ENCODE measurements around the gene IKZF3. TPM values are rescaled to one million over a fixed set of nuclear protein-coding genes. Genes with fewer than 3 reads are reported as not detected.

Gene IKZF3
- total RNA-seq, 1 donor from 2014 or later = not detected

GRCh38 chr17:39757931-39758873, 105.9 kb downstream of the IKZF3 start:
- Mint-ChIP-seq H3K4me3 (ENCODE audit: low read depth) (no peak overlapping the region), H3K4me1 (ENCODE audit: low read depth) (peaks cover 2% of the 10 kb centered on the region), H3K36me3 (ENCODE audit: insufficient read depth) (no peaks in the 10 kb centered on the region), H3K27ac (no peak overlapping the region), H3K9me3 (ENCODE audit: low read depth) (no peaks in the 10 kb centered on the region), H3K27me3 (peaks cover 62% of the 10 kb centered on the region)
- TF ChIP-seq CTCF (IDR thresholded peaks at IDR 0.05; ENCODE audit: unreplicated experiment) = no peak
- DNase-seq (ENCODE audit: low spot score, unreplicated experiment) = no peak

- no peak for DNase-seq (ENCODE audit: low spot score, unreplicated experiment)
- Mint-ChIP-seq H3K9me3 (ENCODE audit: low read depth) (no peaks in the 10 kb centered on the region), H3K4me1 (ENCODE audit: low read depth) (peaks cover 2% of the 10 kb centered on the region), H3K36me3 (ENCODE audit: insufficient read depth) (no peaks in the 10 kb centered on the region), H3K4me3 (ENCODE audit: low read depth) (no peak overlapping the region), H3K27me3 (peaks cover 65% of the 10 kb centered on the region), H3K27ac (no peak overlapping the region)
- TF ChIP-seq CTCF (IDR thresholded peaks at IDR 0.05; ENCODE audit: unreplicated experiment) = no peak
These were observed 106.9 kb downstream of the IKZF3 start for GRCh38 chr17:39757176-39757662.

- no peak overlapping the region for H3K27ac Mint-ChIP-seq
- peaks cover 2% of the 10 kb centered on the region for H3K4me1 Mint-ChIP-seq (ENCODE audit: low read depth)
- TF ChIP-seq CTCF (IDR thresholded peaks at IDR 0.05; ENCODE audit: unreplicated experiment) = no peak
- H3K36me3 Mint-ChIP-seq (ENCODE audit: insufficient read depth) = no peaks in the 10 kb centered on the region
- peaks cover 67% of the 10 kb centered on the region for H3K27me3 Mint-ChIP-seq
- DNase-seq (ENCODE audit: low spot score, unreplicated experiment) = no peak
- H3K9me3 Mint-ChIP-seq (ENCODE audit: low read depth) = no peaks in the 10 kb centered on the region
- no peak overlapping the region for H3K4me3 Mint-ChIP-seq (ENCODE audit: low read depth)
These were observed 107.6 kb downstream of the IKZF3 start for GRCh38 chr17:39756380-39757079.

GRCh38 chr17:39755554-39756379, 108.3 kb downstream of the IKZF3 start:
- H3K9me3 Mint-ChIP-seq (ENCODE audit: low read depth) = no peaks in the 10 kb centered on the region
- peaks cover 63% of the 10 kb centered on the region for H3K27me3 Mint-ChIP-seq
- no peak for TF ChIP-seq CTCF (IDR thresholded peaks at IDR 0.05; ENCODE audit: unreplicated experiment)
- peaks cover 2% of the 10 kb centered on the region for H3K4me1 Mint-ChIP-seq (ENCODE audit: low read depth)
- peak overlapping the region; percentile 65 for H3K4me3 Mint-ChIP-seq (ENCODE audit: low read depth)
- no peak overlapping the region for H3K27ac Mint-ChIP-seq
- no peaks in the 10 kb centered on the region for H3K36me3 Mint-ChIP-seq (ENCODE audit: insufficient read depth)
- no peak for DNase-seq (ENCODE audit: low spot score, unreplicated experiment)

Data from progenitor cell of endocrine pancreas (in vitro differentiated cells).